NCI-H1092 treated with DMSO at 0.1 percent for 48 hours (cell line): ENCODE data around the gene KDM5A.
A peak's percentile ranks its signal among the peaks of the same experiment; 100 is the strongest.

Experiments
- DNase-seq: peaks from one replicate; lab custom pipeline; 2025; lab: John Stamatoyannopoulos, UW

KDM5A gene

GRCh38 chr12:272942-273341 is 116.2 kb downstream of the KDM5A start:
- no peak for DNase-seq

GRCh38 chr12:271161-271560 is 118.0 kb downstream of the KDM5A start:
- DNase-seq, result no peak

GRCh38 chr12:269191-269590 is 119.9 kb downstream of the KDM5A start:
- peak; percentile 12 for DNase-seq

- no peak for DNase-seq
Measured at GRCh38 chr12:268483-268840, 120.7 kb downstream of the KDM5A start.

GRCh38 chr12:267581-268482 is 121.3 kb downstream of the KDM5A start:
- DNase-seq, result no peak

- DNase-seq, result no peak
Measured at GRCh38 chr12:265096-265495, 124.0 kb downstream of the KDM5A start.

GRCh38 chr12:264269-264668 is 124.9 kb downstream of the KDM5A start:
- no peak for DNase-seq

GRCh38 chr12:263574-263973 is 125.5 kb downstream of the KDM5A start:
- DNase-seq, result no peak

GRCh38 chr12:262817-263216 is 126.3 kb downstream of the KDM5A start, which contains the start of gene SLC6A13:
SLC6A13 (minus strand) TSS chr12:262836; CDS start chr12:260052, 2,784 bp downstream.
- no peak for DNase-seq

GRCh38 chr12:262113-262512 is 127.0 kb downstream of the KDM5A start:
- no peak for DNase-seq

- no peak for DNase-seq
Measured at GRCh38 chr12:257521-258321, 131.4 kb downstream of the KDM5A start.

- DNase-seq, result no peak
Measured at GRCh38 chr12:256958-257357, 132.2 kb downstream of the KDM5A start.

- no peak for DNase-seq
Measured at GRCh38 chr12:256225-256624, 132.9 kb downstream of the KDM5A start.

GRCh38 chr12:254912-255311 is 134.2 kb downstream of the KDM5A start:
- DNase-seq, result no peak

- no peak for DNase-seq
Measured at GRCh38 chr12:254039-254438, 135.1 kb downstream of the KDM5A start.

- no peak for DNase-seq
Measured at GRCh38 chr12:253116-253831, 135.8 kb downstream of the KDM5A start.

- no peak for DNase-seq
Measured at GRCh38 chr12:252636-253035, 136.5 kb downstream of the KDM5A start.

- DNase-seq, result no peak
Measured at GRCh38 chr12:247271-247670, 141.8 kb downstream of the KDM5A start.

GRCh38 chr12:243381-243780 is 145.7 kb downstream of the KDM5A start:
- no peak for DNase-seq

- DNase-seq, result no peak
Measured at GRCh38 chr12:242496-242895, 146.6 kb downstream of the KDM5A start.

- DNase-seq, result no peak
Measured at GRCh38 chr12:241266-241665, 147.9 kb downstream of the KDM5A start.

GRCh38 chr12:240566-240965 is 148.6 kb downstream of the KDM5A start:
- DNase-seq, result no peak
